IMR-90 (cell line): ENCODE results near the gene ANKRD40. TPM values are rescaled to one million over a fixed set of nuclear protein-coding genes. Genes with fewer than 3 reads are reported as not detected.
A peak's percentile ranks its signal among the peaks of the same experiment; 100 is the strongest.

Experiments used
- ATAC-seq: fragments of 200-7000 bp; cut with Tn5 transposase; 2 replicates; pipeline ENCODE4 v1.9.1; 2020; ENCODE audit warnings: low read depth, mild to moderate bottlenecking, moderate library complexity
- BruUV-seq: library from RNA; stranded (reverse); fragments of 400-500 nt; replicated peaks from 2 replicates; lab custom pipeline; 2021; lab: Mats Ljungman, UMichigan
- CTCF ChIA-PET: fragments of 300-600 bp; formaldehyde crosslinking; extraction: SDS; loops from one replicate; lab custom pipeline; 2021; ENCODE audit warnings: antibody characterized with exemption; lab: Yijun Ruan, JAX
- POLR2A ChIA-PET: fragments of 300-600 bp; sonication (Branson Sonifier 250); formaldehyde crosslinking; loops from one replicate; lab custom pipeline; 2022; ENCODE audit warnings: antibody characterized with exemption; ENCODE audit not compliant: unreplicated experiment; lab: Charles Lee
- DNase-seq: peaks from one replicate; pipeline ENCODE4 v3.0.0; 2013
- H2AFZ ChIP-seq: replicated peaks from 2 replicates; pipeline ENCODE3; 2013; ENCODE audit warnings: low read length, mild to moderate bottlenecking; ENCODE audit not compliant: poor library complexity
- H2AK5ac ChIP-seq: 2 replicates; pipeline ENCODE4 v1.6.1; 2013; ENCODE audit warnings: low read depth, low read length, inconsistent platforms
- H2AK9ac ChIP-seq: replicated peaks from 2 replicates; pipeline ENCODE3; 2013; ENCODE audit warnings: mild to moderate bottlenecking, low read depth, low read length, moderate library complexity; ENCODE audit not compliant: poor library complexity
- H2BK120ac ChIP-seq: 2 replicates; pipeline ENCODE4 v1.6.1; 2013; ENCODE audit warnings: low read depth, low read length, inconsistent platforms
- H2BK15ac ChIP-seq: 3 replicates; pipeline ENCODE4 v1.6.1; 2013; ENCODE audit warnings: low read depth, low read length, inconsistent platforms
- H2BK20ac ChIP-seq: 2 replicates; pipeline ENCODE4 v1.6.1; 2013; ENCODE audit warnings: low read depth, mild to moderate bottlenecking, inconsistent platforms, low read length, moderate library complexity
- H2BK5ac ChIP-seq: 2 replicates; pipeline ENCODE4 v1.6.1; 2013; ENCODE audit warnings: mild to moderate bottlenecking, low read depth, low read length, inconsistent platforms; ENCODE audit not compliant: poor library complexity, severe bottlenecking
- H3K14ac ChIP-seq: replicated peaks from 2 replicates; pipeline ENCODE4 v1.6.1; 2013; ENCODE audit warnings: low read depth, low read length, inconsistent platforms
- H3K18ac ChIP-seq: 2 replicates; pipeline ENCODE4 v1.6.1; 2013; ENCODE audit warnings: low read depth, low read length, control low read depth
- H3K23ac ChIP-seq: 2 replicates; pipeline ENCODE4 v1.6.1; 2013; ENCODE audit warnings: low read depth, low read length, inconsistent platforms
- H3K27ac ChIP-seq: 2 replicates; pipeline ENCODE4 v1.5.1; 2013; ENCODE audit warnings: mild to moderate bottlenecking, control low read depth, low read length; ENCODE audit not compliant: insufficient read depth
- H3K27me3 ChIP-seq: 2 replicates; pipeline ENCODE4 v1.6.1; 2013; ENCODE audit warnings: low read length; ENCODE audit not compliant: control insufficient read depth, insufficient read depth
- H3K36me3 ChIP-seq: 2 replicates; pipeline ENCODE4 v1.6.1; 2013; ENCODE audit warnings: low read length, mixed read lengths; ENCODE audit not compliant: control insufficient read depth, insufficient read depth
- H3K4ac ChIP-seq: 2 replicates; pipeline ENCODE4 v1.6.1; 2013; ENCODE audit warnings: low read depth, low read length, inconsistent platforms
- H3K4me1 ChIP-seq: 2 replicates; pipeline ENCODE4 v1.6.1; 2013; ENCODE audit warnings: low read length, mixed read lengths; ENCODE audit not compliant: control insufficient read depth, insufficient read depth
- H3K4me2 ChIP-seq: 2 replicates; pipeline ENCODE4 v1.6.1; 2013; ENCODE audit warnings: low read depth, mild to moderate bottlenecking, control low read depth, low read length, moderate library complexity
- H3K4me3 ChIP-seq: 2 replicates; pipeline ENCODE4 v1.5.1; 2013; ENCODE audit warnings: low read depth, mild to moderate bottlenecking, control low read depth, low read length, moderate library complexity; ENCODE audit not compliant: insufficient read depth
- H3K56ac ChIP-seq: 2 replicates; pipeline ENCODE4 v1.6.1; 2013; ENCODE audit warnings: low read length, inconsistent platforms; ENCODE audit not compliant: insufficient read depth; ENCODE audit errors: extremely low read depth
- H3K79me1 ChIP-seq, 2 experiments: 2 replicates each; pipeline ENCODE4 v1.6.1; 2013; ENCODE audit warnings: low read length in 2 of 2, inconsistent platforms in 1 of 2, low read depth in 1 of 2
- H3K9ac ChIP-seq: 2 replicates; pipeline ENCODE4 v1.6.1; 2013; ENCODE audit warnings: low read depth, low read length, control low read depth
- H3K9me1 ChIP-seq: 2 replicates; pipeline ENCODE4 v1.6.1; 2013; ENCODE audit warnings: low read length, inconsistent platforms; ENCODE audit not compliant: insufficient read depth
- H3K9me3 ChIP-seq: 2 replicates; pipeline ENCODE4 v1.6.1; 2013; ENCODE audit warnings: low read length; ENCODE audit not compliant: control insufficient read depth, insufficient read depth
- H4K20me1 ChIP-seq: 2 replicates; pipeline ENCODE4 v1.6.1; 2013; ENCODE audit warnings: low read length, inconsistent platforms; ENCODE audit not compliant: insufficient read depth
- H4K5ac ChIP-seq: 2 replicates; pipeline ENCODE4 v1.6.1; 2013; ENCODE audit warnings: mild to moderate bottlenecking, low read depth, low read length, control low read depth
- H4K8ac ChIP-seq, 2 experiments: 2 replicates each; pipeline ENCODE4 v1.6.1; 2013; ENCODE audit warnings: low read depth in 2 of 2, low read length in 2 of 2, control low read depth in 1 of 2, inconsistent platforms in 1 of 2
- H4K91ac ChIP-seq: 2 replicates; pipeline ENCODE4 v1.6.1; 2013; ENCODE audit warnings: low read depth, low read length, inconsistent platforms; ENCODE audit not compliant: insufficient read depth
- BHLHE40 ChIP-seq: fragments of 150-350 bp; IDR thresholded peaks from 2 replicates; pipeline ENCODE4 v1.6.1; 2016; ENCODE audit warnings: mild to moderate bottlenecking, low read depth, low read length
- NFE2L2 ChIP-seq: fragments of 150-350 bp; IDR thresholded peaks from 2 replicates; pipeline ENCODE4 v1.6.1; 2016; ENCODE audit warnings: low read depth, mild to moderate bottlenecking, low read length
- RAD21 ChIP-seq: IDR thresholded peaks from 2 replicates; pipeline ENCODE4 v1.6.1; 2012; ENCODE audit warnings: low read length, improper control_type of control experiment
- RCOR1 ChIP-seq: IDR thresholded peaks from 2 replicates; pipeline ENCODE4 v1.6.1; 2012; ENCODE audit warnings: mild to moderate bottlenecking, low read length, improper control_type of control experiment; ENCODE audit not compliant: insufficient replicate concordance
- RFX5 ChIP-seq: IDR thresholded peaks from 2 replicates; pipeline ENCODE4 v1.8.0; 2012; ENCODE audit warnings: low read depth, mild to moderate bottlenecking, low read length, moderate library complexity
- USF2 ChIP-seq: fragments of 150-350 bp; IDR thresholded peaks from 2 replicates; pipeline ENCODE4 v1.6.1; 2017; ENCODE audit warnings: mild to moderate bottlenecking, antibody characterized with exemption, low read length, low read depth
- WGBS, 2 experiments: methylation state at CpG; one replicate each; pipeline versions ENCODE4 v1.1.5 to v1.1.7; 2013; ENCODE audit warnings: missing lambda C conversion rate in 2 of 2; ENCODE audit not compliant: insufficient read length in 1 of 2; ENCODE audit errors: extremely low coverage in 2 of 2; 5-methylcytosine and 5-hydroxymethylcytosine counted together
- dilution Hi-C: fragments of 300-500 bp; cut with HindIII; formaldehyde crosslinking; loops from one replicate; pipeline ENCODE4 v1.14.3; 2018; ENCODE audit warnings: low sequenced_read_pairs; ENCODE audit not compliant: unreplicated experiment
- in situ Hi-C: fragments of 300-500 bp; cut with MboI; formaldehyde crosslinking; loops from 3 replicates; pipeline ENCODE4 v1.14.3; 2019; ENCODE audit warnings: low sequenced_read_pairs, inconsistent platforms, mixed read lengths
- intact Hi-C: fragments of 100-400 bp; cut with micrococcal nuclease; formaldehyde crosslinking; loops from 2 replicates; pipeline ENCODE4 v1.10.0; 2022
- polyA plus RNA-seq, 3 experiments: library from polyadenylated mRNA; depleted of rRNA; stranded (reverse); fragments of >200 nt; gene quantifications; 2 replicates each; pipeline ENCODE4 v1.2.3, GENCODE V29; 2012; ENCODE audit warnings: low replicate concordance in 1 of 3
- total RNA-seq: library from RNA; depleted of rRNA; stranded (reverse); fragments of >200 nt; gene quantifications from 2 replicates; pipeline ENCODE4 v1.2.3, GENCODE V29; 2012

The ANKRD40 gene
- total and polyA plus RNA-seq, 2 of the 4 experiments (the other 2 are of a cell fraction), result 23.4 to 35.8 TPM

DNA sequence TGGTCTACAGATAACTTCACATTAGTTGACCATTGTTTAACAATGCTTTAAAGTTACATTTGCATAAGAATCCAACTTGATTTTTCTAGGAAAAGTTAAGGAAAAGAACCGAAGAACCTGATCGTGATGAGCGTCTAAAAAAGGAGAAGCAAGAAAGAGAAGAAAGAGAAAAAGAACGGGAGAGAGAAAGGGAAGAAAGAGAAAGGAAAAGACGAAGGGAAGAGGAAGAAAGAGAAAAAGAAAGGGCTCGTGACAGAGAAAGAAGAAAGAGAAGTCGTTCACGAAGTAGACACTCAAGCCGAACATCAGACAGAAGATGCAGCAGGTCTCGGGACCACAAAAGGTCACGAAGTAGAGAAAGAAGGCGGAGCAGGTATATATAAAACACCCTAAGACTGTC is 37.9 kb upstream of the ANKRD40 start:
- H2BK5ac ChIP-seq, result no peak overlapping the region
- no peak overlapping the region for H2BK15ac ChIP-seq
- 90% methylated on average over 3 of the region's 12 CpGs; no CpG with 5 or more reads in 1 of the 2 experiments for WGBS, 2 experiments
- ATAC-seq (no peak), DNase-seq (no peak)
- no peaks in the 10 kb centered on the region for H3K9me3 ChIP-seq
- no peaks in the 10 kb centered on the region for H3K9me1 ChIP-seq
- no peak overlapping the region for H3K4ac ChIP-seq
- H2AK5ac ChIP-seq, result no peak overlapping the region
- no peak overlapping the region for H2BK20ac ChIP-seq
- H3K79me1 ChIP-seq, result peaks cover 32 to 39% of the 10 kb centered on the region in 2 experiments
- H3K18ac ChIP-seq, result no peak overlapping the region
- POLR2A ChIA-PET, result no interaction called here
- H3K27me3 ChIP-seq, result no peaks in the 10 kb centered on the region
- no peak overlapping the region for H2AK9ac ChIP-seq
- H3K9ac ChIP-seq, result no peak overlapping the region
- dilution Hi-C loops, result no loop called here
- no peak overlapping the region for H3K4me2 ChIP-seq
- CTCF ChIA-PET, result no interaction called here
- no peaks in the 10 kb centered on the region for H3K4me1 ChIP-seq
- peaks cover 52% of the 10 kb centered on the region for H3K36me3 ChIP-seq
- no peak overlapping the region for H3K23ac ChIP-seq
- H4K20me1 ChIP-seq, result no peaks in the 10 kb centered on the region
- no peak overlapping the region for H2BK120ac ChIP-seq
- TF ChIP-seq BHLHE40 (no peak), RAD21 (no peak), USF2 (no peak), RFX5 (no peak), NFE2L2 (no peak), RCOR1 (no peak)
- H3K56ac ChIP-seq, result no peak overlapping the region
- H3K4me3 ChIP-seq, result no peak overlapping the region
- intact Hi-C loops, result no loop called here
- no peak overlapping the region for H4K91ac ChIP-seq
- in situ Hi-C loops, result no loop called here
- H3K27ac ChIP-seq, result no peak overlapping the region
- no peak overlapping the region for H3K14ac ChIP-seq
- H2AFZ ChIP-seq, result no peak overlapping the region
- TSS peak; percentile 88 for BruUV-seq
- H4K5ac ChIP-seq, result no peak overlapping the region
- no peak overlapping the region for H4K8ac ChIP-seq
